ENCODE data around the gene VAX1.

- TF ChIP-seq CTCF (IDR thresholded peaks at IDR 0.05; ENCODE audit: low read depth, low read length, poor library complexity, severe bottlenecking) (no peak), EZH2phosphoT487 (IDR thresholded peaks at IDR 0.05; ENCODE audit: borderline replicate concordance, low read length) (no peak)
These were observed at the start of gene VAX1 for GRCh38 chr10:117137911-117138642.

Data from DOHH2 (cell line).